Stimulated activated CD4-positive, alpha-beta T cell treated with anti-CD3 and anti-CD28 coated beads, Interleukin-1b, Interleukin-23, amount 100 ng/mL, for 24 hours (primary cell): ENCODE measurements around the gene LYSMD2.
"Not testable (repeated sequence)": the region's sequence is repeated elsewhere in the genome, so short reads cannot be mapped to it uniquely, and the experiment has no call there.

Experiments used
- DNase-seq, 4 experiments: peaks; one replicate each; pipeline ENCODE4 v3.0.0-alpha.2; 2020; ENCODE audit warnings: low read depth in 4 of 4, low spot score in 1 of 4

Gene LYSMD2

GRCh38 chr15:51737522-51738305 is at the start of gene LYSMD2:
Gene LYSMD2 (minus strand): TSS chr15:51737655. CDS start chr15:51737622, 33 bp downstream.
- DNase-seq: peak in 3 of 4 experiments; percentile 40 to 61 (median 49)

GRCh38 chr15:51787130-51787529 is 49.7 kb upstream of the LYSMD2 start:
- DNase-seq: not testable (repeated sequence)

- DNase-seq: no peak
These were observed 46.5 kb upstream of the LYSMD2 start for GRCh38 chr15:51783967-51784366.

GRCh38 chr15:51782357-51782896 is 45.0 kb upstream of the LYSMD2 start:
- DNase-seq: no peak

- no peak for DNase-seq
These were observed 44.1 kb upstream of the LYSMD2 start for GRCh38 chr15:51781506-51781905.

GRCh38 chr15:51780636-51781035 is 43.2 kb upstream of the LYSMD2 start:
- no peak for DNase-seq

GRCh38 chr15:51776952-51777569 is 39.6 kb upstream of the LYSMD2 start:
- DNase-seq: peak; percentile 25 to 47 (median 28)

- DNase-seq: peak in 2 of 4 experiments; percentile 13 to 16
These were observed 38.7 kb upstream of the LYSMD2 start for GRCh38 chr15:51775967-51776816.

GRCh38 chr15:51774916-51775315 is 37.5 kb upstream of the LYSMD2 start:
- DNase-seq: no peak

- DNase-seq: no peak
These were observed 34.3 kb upstream of the LYSMD2 start for GRCh38 chr15:51771773-51772172.

GRCh38 chr15:51770902-51771301 is 33.4 kb upstream of the LYSMD2 start:
- no peak for DNase-seq

- DNase-seq: no peak
These were observed 30.6 kb upstream of the LYSMD2 start for GRCh38 chr15:51768018-51768417.

GRCh38 chr15:51766341-51766740 is 28.9 kb upstream of the LYSMD2 start:
- DNase-seq: no peak

GRCh38 chr15:51765751-51766150 is 28.3 kb upstream of the LYSMD2 start:
- DNase-seq: no peak

- DNase-seq: no peak
These were observed 23.4 kb upstream of the LYSMD2 start for GRCh38 chr15:51760805-51761204.

- no peak for DNase-seq
These were observed 22.2 kb upstream of the LYSMD2 start for GRCh38 chr15:51759557-51760070.

- no peak for DNase-seq
These were observed 21.2 kb upstream of the LYSMD2 start for GRCh38 chr15:51758645-51759044.

GRCh38 chr15:51757450-51757849 is 20.0 kb upstream of the LYSMD2 start:
- no peak for DNase-seq

GRCh38 chr15:51756482-51756881 is 19.0 kb upstream of the LYSMD2 start:
- DNase-seq: no peak

GRCh38 chr15:51755790-51756189 is 18.3 kb upstream of the LYSMD2 start:
- DNase-seq: no peak

GRCh38 chr15:51754267-51754666 is 16.8 kb upstream of the LYSMD2 start:
- DNase-seq: no peak
